Breast epithelium (tissue), 4 donors: Measurements from ENCODE around the gene ART5. TPM values are rescaled to one million over a fixed set of nuclear protein-coding genes. Genes with fewer than 3 reads are reported as not detected.

ENCODE experiments used
- DNase-seq, 2 donors: peaks; one replicate each; pipeline ENCODE4 v3.0.0-alpha.2; 2019; ENCODE audit warnings: low spot score in 2 of 2
- H3K27ac ChIP-seq, 2 donors: fragments of 200-600 bp; sonication (generic) in 1 of 2; one replicate each; pipeline ENCODE4 v1.5.1; 2016 to 2019; ENCODE audit warnings: mild to moderate bottlenecking in 1 of 2
- H3K27me3 ChIP-seq, 2 donors: fragments of 200-600 bp; sonication (generic) in 1 of 2; one replicate each; pipeline versions ENCODE4 v1.5.1 to v1.6.0; 2017 to 2019; ENCODE audit warnings: control low read depth in 1 of 2, mild to moderate bottlenecking in 1 of 2
- H3K36me3 ChIP-seq: fragments of 200-600 bp; one replicate; pipeline ENCODE4 v1.5.1; 2019
- H3K4me1 ChIP-seq, 2 donors: fragments of 200-600 bp; sonication (generic); one replicate each; pipeline ENCODE4 v1.5.1; 2016 to 2019; ENCODE audit warnings: control low read depth in 1 of 2
- H3K4me3 ChIP-seq, 3 donors: fragments of 200-600 bp; sonication (generic); 1 replicate in 2 of 3; 2 replicates in 1 of 3; pipeline ENCODE4 v1.5.1; 2016 to 2019; ENCODE audit warnings: mild to moderate bottlenecking in 3 of 3, moderate library complexity in 2 of 3
- H3K9me3 ChIP-seq, 2 donors: fragments of 200-600 bp; sonication (generic) in 1 of 2; one replicate each; pipeline ENCODE4 v1.5.1; 2016 to 2019; ENCODE audit warnings: control low read depth in 1 of 2
- POLR2A ChIP-seq: fragments of 450-650 bp; IDR thresholded peaks from one replicate; pipeline ENCODE4 v1.6.1; 2016; ENCODE audit warnings: antibody characterized with exemption, mild to moderate bottlenecking, moderate library complexity
- POLR2AphosphoS5 ChIP-seq, 3 donors: sonication (generic); formaldehyde crosslinking; IDR thresholded peaks; one replicate each; pipeline ENCODE4 v1.6.1; 2017; ENCODE audit warnings: antibody characterized with exemption in 3 of 3
- intact Hi-C: fragments of 100-400 bp; cut with DNase I; formaldehyde crosslinking; loops from one replicate; pipeline ENCODE4 v1.15.1; 2023; ENCODE audit warnings: low total_unique reads
- total RNA-seq, 3 donors: library from RNA; depleted of rRNA; stranded (reverse); fragments of >200 nt; gene quantifications; one replicate each; pipeline ENCODE4 v1.1.0, GENCODE V29; 2016
- TF ChIP-seq, protein P1 (sequence below), 3 donors: fragments of 450-650 bp; IDR thresholded peaks; one replicate each; pipeline ENCODE4 v1.5.1; 2016 to 2017; ENCODE audit warnings: antibody characterized with exemption in 3 of 3, mild to moderate bottlenecking in 3 of 3, moderate library complexity in 3 of 3

ART5 gene
- total RNA-seq, 3 donors from 2014 or later: 1.3 to 3.3 TPM; not detected in 1

DNA sequence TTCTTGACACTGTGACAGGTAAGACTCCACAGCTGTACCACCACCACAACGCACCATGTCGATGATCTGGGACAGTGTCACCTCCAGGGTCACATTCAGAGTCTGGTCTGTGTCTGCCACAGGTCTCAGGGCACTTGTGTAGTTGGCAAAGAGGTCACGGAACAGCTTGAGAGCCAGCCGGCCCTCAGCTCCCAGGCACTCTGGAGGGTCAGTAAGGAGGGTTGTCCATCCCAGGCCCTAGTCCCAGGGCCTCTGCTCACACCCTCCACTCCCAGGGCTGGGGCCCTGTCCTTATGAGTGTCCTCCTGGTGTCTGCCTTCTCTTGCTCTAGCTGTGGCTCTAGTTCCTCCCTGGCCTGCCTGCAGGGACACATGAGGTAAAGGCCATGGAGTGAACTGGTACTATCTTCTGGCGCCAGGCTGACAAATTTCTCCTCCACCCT, 28.0 kb upstream of the ART5 start:
- DNase-seq: no peak
- H3K36me3 ChIP-seq: peaks cover 6% of the 10 kb centered on the region
- intact Hi-C loops: no loop called here
- TF ChIP-seq POLR2AphosphoS5 (IDR thresholded peaks at IDR 0.05): no peak
- TF ChIP-seq, protein P1, sequence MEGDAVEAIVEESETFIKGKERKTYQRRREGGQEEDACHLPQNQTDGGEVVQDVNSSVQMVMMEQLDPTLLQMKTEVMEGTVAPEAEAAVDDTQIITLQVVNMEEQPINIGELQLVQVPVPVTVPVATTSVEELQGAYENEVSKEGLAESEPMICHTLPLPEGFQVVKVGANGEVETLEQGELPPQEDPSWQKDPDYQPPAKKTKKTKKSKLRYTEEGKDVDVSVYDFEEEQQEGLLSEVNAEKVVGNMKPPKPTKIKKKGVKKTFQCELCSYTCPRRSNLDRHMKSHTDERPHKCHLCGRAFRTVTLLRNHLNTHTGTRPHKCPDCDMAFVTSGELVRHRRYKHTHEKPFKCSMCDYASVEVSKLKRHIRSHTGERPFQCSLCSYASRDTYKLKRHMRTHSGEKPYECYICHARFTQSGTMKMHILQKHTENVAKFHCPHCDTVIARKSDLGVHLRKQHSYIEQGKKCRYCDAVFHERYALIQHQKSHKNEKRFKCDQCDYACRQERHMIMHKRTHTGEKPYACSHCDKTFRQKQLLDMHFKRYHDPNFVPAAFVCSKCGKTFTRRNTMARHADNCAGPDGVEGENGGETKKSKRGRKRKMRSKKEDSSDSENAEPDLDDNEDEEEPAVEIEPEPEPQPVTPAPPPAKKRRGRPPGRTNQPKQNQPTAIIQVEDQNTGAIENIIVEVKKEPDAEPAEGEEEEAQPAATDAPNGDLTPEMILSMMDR (IDR thresholded peaks at IDR 0.05): no peak
- TF ChIP-seq POLR2A: no peak
- no peak overlapping the region for H3K4me3 ChIP-seq
- H3K27ac ChIP-seq: no peak overlapping the region
- H3K27me3 ChIP-seq: no peaks in the 10 kb centered on the region
- no peaks in the 10 kb centered on the region for H3K9me3 ChIP-seq
- H3K4me1 ChIP-seq: no peaks in the 10 kb centered on the region

DNA sequence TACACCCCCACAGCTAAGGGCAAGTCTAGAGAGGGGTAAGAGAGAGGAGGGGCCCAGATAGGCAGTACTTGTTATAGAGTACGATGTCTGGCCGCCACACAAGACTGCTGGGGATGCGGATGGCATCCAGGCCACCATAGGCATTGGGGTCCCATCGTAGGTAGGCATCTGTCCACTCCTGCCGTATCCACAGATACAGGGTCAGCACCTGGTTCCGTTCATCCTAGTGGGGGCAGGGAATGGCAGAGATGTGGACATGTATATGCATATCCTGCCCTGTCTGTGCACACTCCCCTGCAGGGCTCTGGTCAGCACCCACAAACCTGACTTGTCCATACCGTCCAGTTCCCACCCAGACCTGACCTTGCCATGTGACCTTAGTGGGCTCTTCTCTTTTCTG, 27.3 kb upstream of the ART5 start:
- no peak for DNase-seq
- H3K27me3 ChIP-seq: no peaks in the 10 kb centered on the region
- intact Hi-C loops: no loop called here
- TF ChIP-seq, protein P1 (IDR thresholded peaks at IDR 0.05): no peak
- TF ChIP-seq POLR2A (no peak), POLR2AphosphoS5 (IDR thresholded peaks at IDR 0.05) (no peak)
- no peaks in the 10 kb centered on the region for H3K9me3 ChIP-seq
- no peak overlapping the region for H3K4me3 ChIP-seq
- H3K27ac ChIP-seq: no peak overlapping the region
- peaks cover 6% of the 10 kb centered on the region for H3K36me3 ChIP-seq
- H3K4me1 ChIP-seq: no peaks in the 10 kb centered on the region

DNA sequence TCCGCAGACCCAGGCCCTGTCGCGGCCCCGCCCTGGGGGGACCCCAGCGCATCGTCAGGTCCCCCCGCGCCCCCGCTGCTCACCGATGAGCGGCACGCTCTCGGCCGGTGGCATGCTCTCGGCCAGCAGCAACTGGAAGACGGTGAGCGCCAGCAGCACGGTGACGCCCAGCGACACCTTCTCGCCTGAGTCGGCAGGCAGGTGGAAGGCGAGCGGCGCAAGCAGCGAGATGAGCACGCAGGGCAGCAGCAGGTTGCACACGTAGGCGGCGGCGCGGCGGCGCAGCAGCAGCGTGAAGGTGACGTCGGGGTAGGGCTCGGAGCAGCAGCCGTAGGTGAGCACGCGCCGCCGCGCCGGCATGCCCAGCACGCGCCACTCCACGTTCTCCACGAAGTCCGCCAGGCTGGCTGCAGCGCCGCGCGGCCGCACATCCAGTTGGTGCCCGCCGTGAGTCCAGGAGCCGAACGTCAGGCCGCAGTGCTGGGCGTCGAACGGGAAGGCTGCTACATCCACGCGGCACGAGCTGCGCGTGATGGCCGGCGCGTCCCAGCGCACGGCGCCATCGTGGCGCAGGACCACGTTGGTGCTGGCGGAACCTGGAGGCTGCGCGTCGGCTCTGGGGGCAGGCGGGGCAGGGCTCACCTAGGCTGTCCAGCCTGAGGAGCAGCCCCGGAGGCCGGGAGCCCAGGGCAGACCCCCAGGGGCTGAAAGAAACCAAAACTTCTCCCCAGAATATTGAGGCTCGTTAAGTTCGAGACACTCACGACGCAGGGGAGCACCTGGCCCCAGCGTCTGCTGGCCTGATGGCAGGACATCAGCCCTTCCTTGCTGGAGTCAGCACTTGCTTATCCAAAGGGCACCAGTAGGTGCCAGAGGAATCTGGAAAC, 25.6 kb upstream of the ART5 start:
- no peak for DNase-seq
- intact Hi-C loops: no loop called here
- H3K9me3 ChIP-seq: no peaks in the 10 kb centered on the region
- no peak overlapping the region for H3K27ac ChIP-seq
- H3K36me3 ChIP-seq: peaks cover 6% of the 10 kb centered on the region
- no peak overlapping the region for H3K4me3 ChIP-seq
- H3K4me1 ChIP-seq: no peaks in the 10 kb centered on the region
- no peak for TF ChIP-seq POLR2AphosphoS5 (IDR thresholded peaks at IDR 0.05)
- TF ChIP-seq POLR2A: no peak
- TF ChIP-seq, protein P1 (IDR thresholded peaks at IDR 0.05): no peak
- H3K27me3 ChIP-seq: no peaks in the 10 kb centered on the region

DNA sequence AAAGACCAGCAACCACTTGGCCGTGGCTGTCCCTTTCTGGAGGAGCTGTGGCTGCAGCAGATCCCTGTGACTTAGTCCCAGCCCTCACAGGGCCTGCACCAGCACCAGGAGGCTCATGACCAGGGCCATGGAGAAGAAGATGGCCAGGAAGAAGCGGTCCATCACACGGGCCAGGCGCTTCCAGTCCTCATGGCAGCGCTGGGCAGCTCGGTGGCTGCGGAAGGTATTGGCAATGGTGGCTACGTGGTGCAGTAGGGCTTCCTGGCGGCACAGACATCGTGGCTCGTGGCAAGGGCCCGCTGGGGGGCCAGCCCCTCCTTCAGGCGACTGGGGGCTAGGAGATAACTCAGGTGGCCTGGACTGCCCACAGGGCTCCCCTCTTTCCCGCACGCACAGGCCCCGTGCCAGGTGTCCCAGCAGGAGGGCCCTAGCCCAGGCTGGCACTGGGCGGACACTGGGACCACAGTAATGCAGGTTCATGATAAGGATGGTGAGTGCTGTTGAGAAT, 24.3 kb upstream of the ART5 start:
- intact Hi-C loops: no loop called here
- peaks cover 6% of the 10 kb centered on the region for H3K36me3 ChIP-seq

More for the DNA sequence above, 24.3 kb upstream of the ART5 start:
- no peak overlapping the region for H3K27ac ChIP-seq
- H3K4me1 ChIP-seq: no peaks in the 10 kb centered on the region
- H3K4me3 ChIP-seq: no peak overlapping the region
- no peaks in the 10 kb centered on the region for H3K9me3 ChIP-seq
- DNase-seq: no peak
- H3K27me3 ChIP-seq: no peaks in the 10 kb centered on the region
- TF ChIP-seq POLR2A (no peak), POLR2AphosphoS5 (IDR thresholded peaks at IDR 0.05) (no peak)
- TF ChIP-seq, protein P1 (IDR thresholded peaks at IDR 0.05): no peak
